ENCODE results near the gene CHRNA7. TPM values are rescaled to one million over a fixed set of nuclear protein-coding genes. Genes with fewer than 3 reads are reported as not detected.

Gene CHRNA7
- total RNA-seq, 1 donor from 2014 or later, result 1.5 TPM

DNA sequence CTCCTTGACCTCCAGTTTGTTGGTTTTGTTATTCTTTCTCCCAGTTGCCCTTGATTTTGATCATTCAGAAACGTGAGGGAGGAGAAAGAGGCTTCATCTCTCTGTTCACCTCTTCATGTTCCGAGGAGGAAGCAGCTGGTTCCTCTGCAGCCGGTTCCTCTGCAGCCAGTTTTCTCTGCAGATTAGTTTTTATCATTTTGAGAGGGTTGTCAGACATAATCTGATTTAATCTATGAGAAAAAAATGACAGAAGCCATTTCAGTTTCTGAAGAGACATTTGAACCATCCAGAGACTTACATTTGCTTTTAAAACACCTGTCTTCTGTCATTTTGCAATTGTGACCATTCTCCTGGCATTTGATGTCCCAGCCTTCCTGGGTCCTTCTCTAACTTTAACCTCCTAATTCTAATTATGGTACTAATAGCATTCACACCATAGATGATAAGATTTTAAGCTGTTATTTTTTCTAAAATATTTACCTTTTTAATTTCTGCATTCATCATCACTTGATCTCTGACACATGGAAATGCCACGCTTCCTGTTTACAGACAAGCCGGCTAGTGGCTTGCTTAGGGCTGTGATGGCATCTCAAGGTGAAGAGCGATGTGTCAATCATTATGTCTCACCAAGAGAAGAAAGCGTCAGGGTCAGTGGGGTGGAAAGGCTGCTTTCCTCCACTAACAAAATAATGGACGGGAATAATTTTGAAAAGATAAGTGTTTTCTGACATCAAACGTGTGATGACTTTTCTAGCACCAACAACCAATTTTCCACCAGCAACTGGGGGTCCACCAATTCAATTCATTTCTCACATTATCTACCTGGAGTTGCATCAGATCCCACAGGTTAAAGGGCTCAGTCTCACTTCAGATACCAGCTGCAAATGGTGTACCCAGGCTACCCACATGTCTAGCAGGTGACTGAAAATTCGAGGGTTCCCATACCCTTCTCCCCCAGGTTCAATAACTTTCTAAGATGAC, 76.4 kb downstream of the CHRNA7 start:
- no peak overlapping the region for H3K4me3 ChIP-seq (ENCODE audit: low read depth, low read length)

DNA sequence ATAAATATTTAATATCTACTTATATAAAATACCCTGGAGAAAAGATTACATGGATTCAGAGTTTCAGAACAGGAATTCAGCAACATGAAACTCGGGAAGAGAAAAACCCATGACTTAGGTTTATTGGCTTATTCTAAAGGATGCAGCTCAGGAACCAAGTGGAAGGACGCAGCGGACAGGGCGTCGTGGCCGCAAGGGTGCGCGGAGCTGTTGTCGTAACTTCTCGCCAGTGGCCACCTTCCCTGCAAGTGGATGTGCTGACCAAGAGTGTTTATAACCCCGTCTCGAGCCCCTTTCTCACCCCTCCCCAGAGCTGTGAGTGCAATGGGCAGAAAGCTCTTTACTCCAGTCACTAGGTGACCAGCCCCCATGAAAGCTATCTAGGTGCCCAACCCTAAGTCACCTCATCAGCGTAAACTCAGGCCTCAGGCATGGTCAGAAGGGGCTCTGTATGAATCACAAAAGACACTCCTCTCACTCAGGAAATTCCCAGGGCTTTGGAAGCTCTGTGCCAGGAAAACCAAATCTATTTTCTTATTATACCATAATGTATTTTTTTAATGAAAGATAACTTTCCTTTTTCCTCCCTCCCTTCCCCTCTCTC, 77.3 kb downstream of the CHRNA7 start:
- no peak for DNase-seq (ENCODE audit: low read depth)
- no peak overlapping the region for H3K4me3 ChIP-seq (ENCODE audit: low read depth, low read length)
- TF ChIP-seq, protein P1, sequence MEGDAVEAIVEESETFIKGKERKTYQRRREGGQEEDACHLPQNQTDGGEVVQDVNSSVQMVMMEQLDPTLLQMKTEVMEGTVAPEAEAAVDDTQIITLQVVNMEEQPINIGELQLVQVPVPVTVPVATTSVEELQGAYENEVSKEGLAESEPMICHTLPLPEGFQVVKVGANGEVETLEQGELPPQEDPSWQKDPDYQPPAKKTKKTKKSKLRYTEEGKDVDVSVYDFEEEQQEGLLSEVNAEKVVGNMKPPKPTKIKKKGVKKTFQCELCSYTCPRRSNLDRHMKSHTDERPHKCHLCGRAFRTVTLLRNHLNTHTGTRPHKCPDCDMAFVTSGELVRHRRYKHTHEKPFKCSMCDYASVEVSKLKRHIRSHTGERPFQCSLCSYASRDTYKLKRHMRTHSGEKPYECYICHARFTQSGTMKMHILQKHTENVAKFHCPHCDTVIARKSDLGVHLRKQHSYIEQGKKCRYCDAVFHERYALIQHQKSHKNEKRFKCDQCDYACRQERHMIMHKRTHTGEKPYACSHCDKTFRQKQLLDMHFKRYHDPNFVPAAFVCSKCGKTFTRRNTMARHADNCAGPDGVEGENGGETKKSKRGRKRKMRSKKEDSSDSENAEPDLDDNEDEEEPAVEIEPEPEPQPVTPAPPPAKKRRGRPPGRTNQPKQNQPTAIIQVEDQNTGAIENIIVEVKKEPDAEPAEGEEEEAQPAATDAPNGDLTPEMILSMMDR (conservative IDR thresholded peaks at IDR 0.05; ENCODE audit: low read depth, low read length), result no peak

More for the DNA sequence above, 76.4 kb downstream of the CHRNA7 start:
- TF ChIP-seq, protein P1 (conservative IDR thresholded peaks at IDR 0.05; ENCODE audit: low read depth, low read length), result no peak
- DNase-seq (ENCODE audit: low read depth), result no peak

DNA sequence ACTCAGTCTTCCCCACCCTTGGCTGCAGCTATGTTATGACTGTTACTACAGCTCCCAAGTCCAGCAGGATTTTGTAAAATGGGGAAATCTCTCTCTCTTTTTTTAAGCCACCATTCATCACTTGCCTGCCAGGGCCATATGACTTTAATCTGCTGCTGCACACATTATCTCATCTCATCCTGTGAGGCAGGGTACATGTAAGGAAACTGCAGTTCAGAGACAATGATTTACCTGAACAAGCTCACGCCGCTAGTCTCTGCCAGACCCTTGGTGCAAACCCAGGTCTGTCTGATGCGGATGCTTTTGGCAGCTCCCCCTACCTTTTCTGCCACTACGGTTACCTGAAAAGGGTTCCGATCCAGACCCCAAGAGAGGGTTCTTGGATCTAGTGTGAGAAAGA, 78.3 kb downstream of the CHRNA7 start:
- TF ChIP-seq, protein P1 (conservative IDR thresholded peaks at IDR 0.05; ENCODE audit: low read depth, low read length), result no peak
- no peak overlapping the region for H3K4me3 ChIP-seq (ENCODE audit: low read depth, low read length)
- no peak for DNase-seq (ENCODE audit: low read depth)

DNA sequence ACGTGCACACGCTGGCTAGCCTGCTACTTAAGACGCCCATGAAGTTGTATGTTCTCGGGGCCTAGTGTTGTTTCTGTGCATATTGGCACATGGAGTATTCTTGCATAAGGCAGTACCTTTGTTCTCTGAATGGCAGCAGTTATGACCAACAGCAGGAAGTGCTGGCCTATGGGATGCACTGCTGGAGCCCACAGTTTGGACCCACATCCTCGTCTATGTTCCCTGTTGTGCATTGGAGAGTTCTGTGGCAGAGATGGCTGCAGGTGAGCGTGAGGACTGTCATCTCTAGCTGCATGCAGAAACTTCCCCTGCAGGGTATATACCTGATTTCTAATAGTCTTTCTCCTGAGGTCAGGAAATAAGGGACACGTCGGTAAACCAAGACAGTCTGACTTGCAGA, 81.8 kb downstream of the CHRNA7 start:
- DNase-seq (ENCODE audit: low read depth), result no peak
- no peak overlapping the region for H3K4me3 ChIP-seq (ENCODE audit: low read depth, low read length)
- TF ChIP-seq, protein P1 (conservative IDR thresholded peaks at IDR 0.05; ENCODE audit: low read depth, low read length), result no peak

DNA sequence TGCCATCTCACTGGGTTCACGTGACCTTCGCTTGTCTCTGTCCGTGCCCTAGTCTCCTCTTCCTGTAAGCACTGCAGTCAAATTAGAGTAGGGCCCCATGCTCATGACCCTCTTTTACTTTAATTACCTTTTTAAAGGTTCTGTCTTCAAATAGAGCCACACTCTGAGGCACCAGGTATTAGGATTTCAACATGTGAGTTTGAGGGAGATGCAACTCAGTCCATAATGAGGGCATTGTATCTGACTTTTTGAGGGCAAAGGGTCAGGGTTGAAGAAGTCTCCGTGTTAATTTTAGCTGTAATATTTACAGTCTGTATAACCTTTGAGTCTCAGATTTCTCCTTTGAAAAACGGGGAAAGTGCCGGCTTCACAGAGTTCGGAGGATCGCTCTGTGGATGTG, 82.9 kb downstream of the CHRNA7 start:
- TF ChIP-seq, protein P1 (conservative IDR thresholded peaks at IDR 0.05; ENCODE audit: low read depth, low read length), result no peak
- H3K4me3 ChIP-seq (ENCODE audit: low read depth, low read length), result no peak overlapping the region
- no peak for DNase-seq (ENCODE audit: low read depth)

DNA sequence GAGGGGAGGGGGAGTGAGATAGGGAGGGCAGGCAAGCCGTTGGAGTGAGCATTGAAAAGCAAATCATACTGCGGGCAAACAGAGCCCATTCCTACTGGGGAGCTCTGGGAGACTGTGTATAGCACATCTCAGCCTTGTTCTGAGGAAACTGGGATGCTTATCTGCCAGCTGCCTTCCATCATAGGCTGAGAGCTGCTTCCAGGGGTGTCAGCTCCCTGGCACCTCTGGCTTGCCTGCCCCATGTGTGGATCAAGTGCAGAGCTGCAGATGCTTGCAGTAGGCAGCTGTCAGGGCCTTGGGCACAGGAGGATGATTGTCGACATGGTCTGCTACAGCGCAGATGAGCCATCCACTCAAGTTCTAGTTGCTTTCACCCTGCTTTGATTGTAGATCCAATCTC, 86.8 kb downstream of the CHRNA7 start:
- DNase-seq (ENCODE audit: low read depth), result no peak
- TF ChIP-seq, protein P1 (conservative IDR thresholded peaks at IDR 0.05; ENCODE audit: low read depth, low read length), result no peak
- H3K4me3 ChIP-seq (ENCODE audit: low read depth, low read length), result no peak overlapping the region

Measured in epithelial cell of proximal tubule (primary cell).